ENCODE data around the gene ADAM11. TPM values are rescaled to one million over a fixed set of nuclear protein-coding genes. Genes with fewer than 3 reads are reported as not detected.

The ADAM11 gene
- polyA plus RNA-seq, 1 donor (not counting 4 experiments of a cell fraction or from before 2014, with no cell fraction given) = 0.03 TPM

- peaks cover 3 to 12% of the 10 kb centered on the region in 2 experiments for H3K36me3 ChIP-seq (ENCODE audit: control insufficient read depth in 2 of 2, extremely low read depth in 1 of 2, insufficient read depth in 2 of 2, low read length in 2 of 2)
- FAIRE-seq = no peak
These were observed 7.5 kb upstream of the ADAM11 start for GRCh38 chr17:44751331-44751730.

GRCh38 chr17:44751806-44752205, 7.0 kb upstream of the ADAM11 start:
- Histone ChIP-seq H2AFZ (ENCODE audit: control insufficient read depth, low read length) (no peak overlapping the region), H3K4me3 (ENCODE audit: control insufficient read depth in 2 of 3, extremely low read depth in 1 of 3, insufficient read depth in 2 of 3, low read depth in 1 of 3, low read length in 3 of 3) (no peak overlapping the region), H4K20me1 (ENCODE audit: control insufficient read depth, extremely low read depth, insufficient read depth, low read length) (no peaks in the 10 kb centered on the region), H3K27ac (ENCODE audit: control insufficient read depth, insufficient read depth, low read length) (no peak overlapping the region), H3K4me1 (ENCODE audit: control insufficient read depth, extremely low read depth, insufficient read depth, low read length) (no peaks in the 10 kb centered on the region), H3K9me1 (ENCODE audit: control insufficient read depth, extremely low read depth, insufficient read depth, low read length) (no peaks in the 10 kb centered on the region), H3K27me3 (ENCODE audit: control insufficient read depth, extremely low read depth, insufficient read depth, low read length) (no peaks in the 10 kb centered on the region), H3K79me2 (ENCODE audit: control insufficient read depth, insufficient read depth, low read length) (no peaks in the 10 kb centered on the region), H3K4me2 (ENCODE audit: control insufficient read depth, extremely low read depth, insufficient read depth, low read depth, low read length) (no peak overlapping the region), H3K36me3 (ENCODE audit: control insufficient read depth in 2 of 2, extremely low read depth in 1 of 2, insufficient read depth in 2 of 2, low read length in 2 of 2) (peaks cover 3 to 12% of the 10 kb centered on the region in 2 experiments), H3K9me3 (ENCODE audit: control insufficient read depth, low read depth, low read length) (no peaks in the 10 kb centered on the region), H3K9ac (ENCODE audit: control insufficient read depth, extremely low read depth, insufficient read depth, low read length) (no peak overlapping the region)
- no peak for DNase-seq (ENCODE audit: low read depth, low spot score)
- dilution Hi-C loops (cut with MboI; ENCODE audit: extremely low pct_ligation_motif_present, low sequenced_read_pairs) = no loop called here
- no peak for FAIRE-seq
- TF ChIP-seq EZH2 (IDR thresholded peaks at IDR 0.05; ENCODE audit: low read length) = no peak
- no peak for TF ChIP-seq CTCF (optimal IDR thresholded peaks at IDR 0.05 in 1 of 3, IDR thresholded peaks at IDR 0.05 in 1 of 3, conservative IDR thresholded peaks at IDR 0.05 in 1 of 3; ENCODE audit: extremely low read depth in 1 of 3, insufficient read depth in 2 of 3, low read length in 3 of 3)

More at GRCh38 chr17:44751331-44751730, 7.5 kb upstream of the ADAM11 start:
- no peaks in the 10 kb centered on the region for H3K4me1 ChIP-seq (ENCODE audit: control insufficient read depth, extremely low read depth, insufficient read depth, low read length)
- no peaks in the 10 kb centered on the region for H3K9me1 ChIP-seq (ENCODE audit: control insufficient read depth, extremely low read depth, insufficient read depth, low read length)
- no peak for DNase-seq (ENCODE audit: low read depth, low spot score)
- H3K27ac ChIP-seq (ENCODE audit: control insufficient read depth, insufficient read depth, low read length) = no peak overlapping the region
- no peaks in the 10 kb centered on the region for H4K20me1 ChIP-seq (ENCODE audit: control insufficient read depth, extremely low read depth, insufficient read depth, low read length)
- no peak overlapping the region for H3K9ac ChIP-seq (ENCODE audit: control insufficient read depth, extremely low read depth, insufficient read depth, low read length)
- H3K9me3 ChIP-seq (ENCODE audit: control insufficient read depth, low read depth, low read length) = no peaks in the 10 kb centered on the region
- no peaks in the 10 kb centered on the region for H3K79me2 ChIP-seq (ENCODE audit: control insufficient read depth, insufficient read depth, low read length)
- H3K4me2 ChIP-seq (ENCODE audit: control insufficient read depth, extremely low read depth, insufficient read depth, low read depth, low read length) = no peak overlapping the region
- no peaks in the 10 kb centered on the region for H3K27me3 ChIP-seq (ENCODE audit: control insufficient read depth, extremely low read depth, insufficient read depth, low read length)
- no peak overlapping the region for H2AFZ ChIP-seq (ENCODE audit: control insufficient read depth, low read length)
- TF ChIP-seq CTCF (optimal IDR thresholded peaks at IDR 0.05 in 1 of 3, IDR thresholded peaks at IDR 0.05 in 1 of 3, conservative IDR thresholded peaks at IDR 0.05 in 1 of 3; ENCODE audit: extremely low read depth in 1 of 3, insufficient read depth in 2 of 3, low read length in 3 of 3) = no peak
- no peak for TF ChIP-seq EZH2 (IDR thresholded peaks at IDR 0.05; ENCODE audit: low read length)
- dilution Hi-C loops (cut with MboI; ENCODE audit: extremely low pct_ligation_motif_present, low sequenced_read_pairs) = no loop called here
- H3K4me3 ChIP-seq (ENCODE audit: control insufficient read depth in 2 of 3, extremely low read depth in 1 of 3, insufficient read depth in 2 of 3, low read depth in 1 of 3, low read length in 3 of 3) = no peak overlapping the region
